Tibial nerve (tissue), 3 donors: ENCODE results near the gene C1orf52.

Experiments used
- POLR2A ChIP-seq, 2 donors: fragments of 450-650 bp; IDR thresholded peaks; one replicate each; pipeline ENCODE4 v1.6.1; 2017; ENCODE audit warnings: antibody characterized with exemption in 2 of 2, mild to moderate bottlenecking in 2 of 2, moderate library complexity in 2 of 2
- TF ChIP-seq, protein P1 (sequence below), 5 experiments: fragments of 200-600 bp in 3 of 5; fragments of 450-650 bp in 2 of 5; sonication (generic) in 3 of 5; IDR thresholded peaks; one replicate each; pipeline ENCODE4 v1.5.1; 2016 to 2019; ENCODE audit warnings: antibody characterized with exemption in 5 of 5, mild to moderate bottlenecking in 3 of 5, moderate library complexity in 2 of 5

DNA sequence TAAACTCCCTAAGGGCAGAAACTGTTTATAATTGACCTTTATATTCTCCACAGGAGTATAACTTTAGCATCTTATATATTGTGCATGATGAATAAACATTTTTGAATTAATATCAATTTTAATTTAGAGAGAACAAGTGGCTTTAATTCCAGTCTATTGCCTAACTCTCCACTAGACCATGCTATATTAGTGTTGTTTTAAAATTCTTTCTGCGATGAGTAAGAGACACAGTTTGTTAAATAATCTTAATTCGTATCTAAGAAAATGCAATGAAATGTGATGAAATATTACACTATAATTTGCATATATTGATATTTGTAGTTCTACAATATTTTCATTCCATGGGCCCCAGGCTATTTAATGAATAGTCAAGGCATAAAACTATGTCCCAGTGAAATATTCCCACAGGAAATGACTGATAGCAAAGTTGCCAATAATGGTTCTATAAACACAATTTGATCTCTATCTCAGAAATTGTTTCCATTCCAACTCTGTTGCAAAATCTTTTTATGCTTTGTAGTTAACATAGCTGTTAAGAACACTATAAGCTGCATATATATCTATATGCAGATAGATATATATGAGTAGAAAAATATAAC lies 55.8 kb downstream of the C1orf52 start:
- TF ChIP-seq POLR2A (IDR thresholded peaks at IDR 0.05): no peak
- TF ChIP-seq, protein P1, sequence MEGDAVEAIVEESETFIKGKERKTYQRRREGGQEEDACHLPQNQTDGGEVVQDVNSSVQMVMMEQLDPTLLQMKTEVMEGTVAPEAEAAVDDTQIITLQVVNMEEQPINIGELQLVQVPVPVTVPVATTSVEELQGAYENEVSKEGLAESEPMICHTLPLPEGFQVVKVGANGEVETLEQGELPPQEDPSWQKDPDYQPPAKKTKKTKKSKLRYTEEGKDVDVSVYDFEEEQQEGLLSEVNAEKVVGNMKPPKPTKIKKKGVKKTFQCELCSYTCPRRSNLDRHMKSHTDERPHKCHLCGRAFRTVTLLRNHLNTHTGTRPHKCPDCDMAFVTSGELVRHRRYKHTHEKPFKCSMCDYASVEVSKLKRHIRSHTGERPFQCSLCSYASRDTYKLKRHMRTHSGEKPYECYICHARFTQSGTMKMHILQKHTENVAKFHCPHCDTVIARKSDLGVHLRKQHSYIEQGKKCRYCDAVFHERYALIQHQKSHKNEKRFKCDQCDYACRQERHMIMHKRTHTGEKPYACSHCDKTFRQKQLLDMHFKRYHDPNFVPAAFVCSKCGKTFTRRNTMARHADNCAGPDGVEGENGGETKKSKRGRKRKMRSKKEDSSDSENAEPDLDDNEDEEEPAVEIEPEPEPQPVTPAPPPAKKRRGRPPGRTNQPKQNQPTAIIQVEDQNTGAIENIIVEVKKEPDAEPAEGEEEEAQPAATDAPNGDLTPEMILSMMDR (IDR thresholded peaks at IDR 0.05): no peak
